ENCODE results near the gene PRKAG1. TPM values are rescaled to one million over a fixed set of nuclear protein-coding genes. Genes with fewer than 3 reads are reported as not detected.

Gene PRKAG1
- total RNA-seq, 1 experiment from 2014 or later: 66.5 TPM

DNA sequence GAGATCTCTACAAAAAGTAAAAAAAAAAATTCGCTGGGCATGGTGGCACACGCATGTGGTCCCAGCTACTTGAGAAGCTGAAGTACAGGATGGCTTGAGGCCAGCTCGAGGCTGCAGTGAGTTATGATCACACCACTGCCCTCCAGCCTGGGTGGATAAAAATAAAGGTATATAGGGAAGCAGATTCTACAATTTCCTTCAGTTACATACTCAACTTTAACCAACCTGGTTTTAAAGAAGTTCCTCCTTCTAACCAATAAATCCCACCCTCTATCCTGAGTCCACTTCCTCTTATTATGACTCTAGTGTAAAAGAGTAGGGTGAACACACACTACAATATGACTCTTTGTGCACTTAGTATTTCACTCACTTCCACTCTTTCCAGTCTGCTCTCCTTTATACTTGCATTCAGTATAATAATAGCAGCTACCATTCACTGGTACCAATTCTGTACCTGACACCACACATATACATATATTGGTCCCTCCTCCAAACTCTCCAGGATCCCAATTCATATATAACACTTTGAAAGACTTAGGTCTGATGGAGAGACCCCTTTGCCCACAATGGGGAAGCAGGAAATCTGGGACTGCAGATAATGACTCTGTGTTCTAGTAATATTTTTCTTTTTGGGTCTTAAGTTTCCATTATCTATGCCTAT, 63.6 kb downstream of the PRKAG1 start:
- intact Hi-C loops (cut with micrococcal nuclease): no loop called here
- H3K36me3 ChIP-seq (ENCODE audit: low read depth, low read length): peaks cover 33% of the 10 kb centered on the region; the same call in 1 of the 2 replicates
- H3K9me2 ChIP-seq (replicated peaks; ENCODE audit: low read length): no peaks in the 10 kb centered on the region
- H3K27ac ChIP-seq (ENCODE audit: low read length): no peak overlapping the region
- H3K4me1 ChIP-seq (ENCODE audit: insufficient read depth, low read length): peaks cover 12% of the 10 kb centered on the region
- peaks cover 71% of the 10 kb centered on the region for H3K79me2 ChIP-seq (ENCODE audit: low read length)
- no peak overlapping the region for H2AFZ ChIP-seq (ENCODE audit: low read length)
- H3K9me3 ChIP-seq (ENCODE audit: low read length): no peaks in the 10 kb centered on the region
- DNase-seq: no peak
- CTCF ChIA-PET: no interaction called here
- H3K4me3 ChIP-seq (ENCODE audit: low read length): peak overlapping the region; percentile 96
- TF ChIP-seq, protein P1, sequence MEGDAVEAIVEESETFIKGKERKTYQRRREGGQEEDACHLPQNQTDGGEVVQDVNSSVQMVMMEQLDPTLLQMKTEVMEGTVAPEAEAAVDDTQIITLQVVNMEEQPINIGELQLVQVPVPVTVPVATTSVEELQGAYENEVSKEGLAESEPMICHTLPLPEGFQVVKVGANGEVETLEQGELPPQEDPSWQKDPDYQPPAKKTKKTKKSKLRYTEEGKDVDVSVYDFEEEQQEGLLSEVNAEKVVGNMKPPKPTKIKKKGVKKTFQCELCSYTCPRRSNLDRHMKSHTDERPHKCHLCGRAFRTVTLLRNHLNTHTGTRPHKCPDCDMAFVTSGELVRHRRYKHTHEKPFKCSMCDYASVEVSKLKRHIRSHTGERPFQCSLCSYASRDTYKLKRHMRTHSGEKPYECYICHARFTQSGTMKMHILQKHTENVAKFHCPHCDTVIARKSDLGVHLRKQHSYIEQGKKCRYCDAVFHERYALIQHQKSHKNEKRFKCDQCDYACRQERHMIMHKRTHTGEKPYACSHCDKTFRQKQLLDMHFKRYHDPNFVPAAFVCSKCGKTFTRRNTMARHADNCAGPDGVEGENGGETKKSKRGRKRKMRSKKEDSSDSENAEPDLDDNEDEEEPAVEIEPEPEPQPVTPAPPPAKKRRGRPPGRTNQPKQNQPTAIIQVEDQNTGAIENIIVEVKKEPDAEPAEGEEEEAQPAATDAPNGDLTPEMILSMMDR (conservative IDR thresholded peaks at IDR 0.05; ENCODE audit: low read depth, low read length): no peak
- TF ChIP-seq EZH2phosphoT487 (IDR thresholded peaks at IDR 0.05; ENCODE audit: borderline replicate concordance, low read length) (no peak), EZH2 (IDR thresholded peaks at IDR 0.05; ENCODE audit: low read length, unreplicated experiment) (no peak)
- POLR2A ChIA-PET (ENCODE audit: unreplicated experiment): no interaction called here
- no TSS peak for BruUV-seq (replicated peaks)
- no peaks in the 10 kb centered on the region for H3F3A ChIP-seq (ENCODE audit: low read length, unreplicated experiment)
- H3K9ac ChIP-seq (ENCODE audit: low read length): no peak overlapping the region
- no peak for ATAC-seq
- H3K4me2 ChIP-seq (ENCODE audit: low read length): peak overlapping the region; percentile 88
- H4K20me1 ChIP-seq (ENCODE audit: low read length): peaks cover 41% of the 10 kb centered on the region
- H3K27me3 ChIP-seq (ENCODE audit: low read length): no peaks in the 10 kb centered on the region

- Histone ChIP-seq H3K9me3 (ENCODE audit: low read length) (no peaks in the 10 kb centered on the region), H3K79me2 (ENCODE audit: low read length) (peaks cover 80% of the 10 kb centered on the region), H3K9ac (ENCODE audit: low read length) (no peak overlapping the region), H3K4me2 (ENCODE audit: low read length) (no peak overlapping the region), H4K20me1 (ENCODE audit: low read length) (peaks cover 41% of the 10 kb centered on the region), H3K4me1 (ENCODE audit: insufficient read depth, low read length) (peaks cover 12% of the 10 kb centered on the region), H3F3A (ENCODE audit: low read length, unreplicated experiment) (no peaks in the 10 kb centered on the region), H3K36me3 (ENCODE audit: low read depth, low read length) (peaks cover 33% of the 10 kb centered on the region; the same call in 1 of the 2 replicates), H3K27me3 (ENCODE audit: low read length) (no peaks in the 10 kb centered on the region), H3K9me2 (replicated peaks; ENCODE audit: low read length) (no peaks in the 10 kb centered on the region), H3K4me3 (ENCODE audit: low read length) (no peak overlapping the region), H2AFZ (ENCODE audit: low read length) (no peak overlapping the region), H3K27ac (ENCODE audit: low read length) (no peak overlapping the region)
- TF ChIP-seq, protein P1 (conservative IDR thresholded peaks at IDR 0.05; ENCODE audit: low read depth, low read length): no peak
- TF ChIP-seq EZH2phosphoT487 (IDR thresholded peaks at IDR 0.05; ENCODE audit: borderline replicate concordance, low read length) (no peak), EZH2 (IDR thresholded peaks at IDR 0.05; ENCODE audit: low read length, unreplicated experiment) (no peak)
- intact Hi-C loops (cut with micrococcal nuclease): no loop called here
- ChIA-PET CTCF (no interaction called here), POLR2A (ENCODE audit: unreplicated experiment) (no interaction called here)
- ATAC-seq (no peak), DNase-seq (no peak)
- BruUV-seq (replicated peaks): no TSS peak
Observed at GRCh38 chr12:48954061-48954460, 64.5 kb downstream of the PRKAG1 start.

DNA sequence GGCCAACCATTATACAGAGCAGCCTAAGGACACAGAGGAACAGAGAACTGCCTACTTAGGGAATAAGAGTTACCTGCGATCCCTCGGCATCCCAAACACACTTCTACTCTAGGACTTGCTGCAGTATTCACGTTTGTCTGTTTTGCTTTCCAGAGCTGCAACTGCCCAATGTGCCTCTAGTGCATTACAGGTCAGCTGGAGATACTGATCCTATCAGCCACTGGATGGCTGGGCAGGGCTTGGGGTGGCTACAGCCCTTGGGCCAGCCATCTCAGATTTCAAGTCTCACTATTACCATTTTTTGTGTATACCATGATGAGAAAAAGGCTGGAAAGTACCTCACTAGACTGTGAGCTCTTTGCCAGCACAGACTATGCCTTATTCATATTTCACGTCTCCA, 65.9 kb downstream of the PRKAG1 start:
- POLR2A ChIA-PET (ENCODE audit: unreplicated experiment): no interaction called here
- no peaks in the 10 kb centered on the region for H3F3A ChIP-seq (ENCODE audit: low read length, unreplicated experiment)
- intact Hi-C loops (cut with micrococcal nuclease): no loop called here
- H4K20me1 ChIP-seq (ENCODE audit: low read length): peaks cover 46% of the 10 kb centered on the region
- H3K9ac ChIP-seq (ENCODE audit: low read length): no peak overlapping the region
- no peak overlapping the region for H3K4me3 ChIP-seq (ENCODE audit: low read length)
- no peak overlapping the region for H3K27ac ChIP-seq (ENCODE audit: low read length)
- peaks cover 12% of the 10 kb centered on the region for H3K4me1 ChIP-seq (ENCODE audit: insufficient read depth, low read length)
- no peaks in the 10 kb centered on the region for H3K9me3 ChIP-seq (ENCODE audit: low read length)
- CTCF ChIA-PET: no interaction called here
- peaks cover 92% of the 10 kb centered on the region for H3K79me2 ChIP-seq (ENCODE audit: low read length)
- peaks cover 33% of the 10 kb centered on the region; the same call in 1 of the 2 replicates for H3K36me3 ChIP-seq (ENCODE audit: low read depth, low read length)
- H3K27me3 ChIP-seq (ENCODE audit: low read length): no peaks in the 10 kb centered on the region
- no peak overlapping the region for H2AFZ ChIP-seq (ENCODE audit: low read length)
- ATAC-seq (no peak), DNase-seq (no peak)
- no peaks in the 10 kb centered on the region for H3K9me2 ChIP-seq (replicated peaks; ENCODE audit: low read length)
- no peak overlapping the region for H3K4me2 ChIP-seq (ENCODE audit: low read length)
- TF ChIP-seq EZH2 (IDR thresholded peaks at IDR 0.05; ENCODE audit: low read length, unreplicated experiment): no peak
- no peak for TF ChIP-seq EZH2phosphoT487 (IDR thresholded peaks at IDR 0.05; ENCODE audit: borderline replicate concordance, low read length)
- TF ChIP-seq, protein P1 (conservative IDR thresholded peaks at IDR 0.05; ENCODE audit: low read depth, low read length): no peak
- no TSS peak for BruUV-seq (replicated peaks)
